GM23338 (cell line): ENCODE measurements around the gene PTCD3.

Experiments used
- CREB1 ChIP-seq: fragments of 250-450 bp; sonication (Bioruptor Pico); IDR thresholded peaks from 2 replicates; pipeline ENCODE4 v1.5.0; 2020; ENCODE audit warnings: low read depth, mild to moderate bottlenecking, moderate library complexity
- CTCF ChIP-seq, 2 experiments: fragments of 200-600 bp in 1 of 2; sonication (generic) in 1 of 2; conservative IDR thresholded peaks; 2 replicates each; pipeline versions ENCODE4 v1.5.1 to v1.6.1; 2016 to 2017; ENCODE audit warnings: antibody characterized with exemption in 2 of 2, low read depth in 2 of 2, mild to moderate bottlenecking in 2 of 2, moderate library complexity in 1 of 2
- ETS1 ChIP-seq: IDR thresholded peaks from 2 replicates; pipeline ENCODE4 v1.6.1; 2016; ENCODE audit warnings: antibody characterized with exemption
- EZH2 ChIP-seq: fragments of 200-600 bp; sonication (generic); IDR thresholded peaks from one replicate; pipeline ENCODE4 v1.8.0; 2017; ENCODE audit warnings: antibody characterized with exemption, mild to moderate bottlenecking, low read depth; ENCODE audit not compliant: unreplicated experiment
- EZH2phosphoT487 ChIP-seq: fragments of 200-600 bp; sonication (generic); IDR thresholded peaks from one replicate; pipeline ENCODE4 v1.8.1; 2018; ENCODE audit warnings: antibody characterized with exemption; ENCODE audit not compliant: unreplicated experiment
- NANOG ChIP-seq: IDR thresholded peaks from 2 replicates; pipeline ENCODE4 v1.6.1; 2016; ENCODE audit warnings: antibody characterized with exemption, borderline replicate concordance
- POLR2AphosphoS5 ChIP-seq: IDR thresholded peaks from 2 replicates; pipeline ENCODE4 v1.6.1; 2016; ENCODE audit warnings: antibody characterized with exemption, low read depth
- REST ChIP-seq: IDR thresholded peaks from one replicate; pipeline ENCODE4 v1.6.1; 2018; ENCODE audit warnings: antibody characterized with exemption; ENCODE audit not compliant: unreplicated experiment
- STAT1 ChIP-seq: IDR thresholded peaks from one replicate; pipeline ENCODE4 v1.6.1; 2016; ENCODE audit warnings: antibody characterized with exemption; ENCODE audit not compliant: unreplicated experiment
- ZNF462 ChIP-seq: fragments of 250-450 bp; sonication (Bioruptor Pico); IDR thresholded peaks from 2 replicates; pipeline ENCODE4 v1.5.0; 2020; ENCODE audit warnings: mild to moderate bottlenecking, moderate library complexity

GRCh38 chr2:86065512-86065911 lies 40.5 kb upstream of the PTCD3 start:
- TF ChIP-seq CTCF (conservative IDR thresholded peaks at IDR 0.05; ENCODE audit: low read depth in 2 of 2) = no peak
- no peak for TF ChIP-seq EZH2phosphoT487
- TF ChIP-seq POLR2AphosphoS5 = no peak
- TF ChIP-seq EZH2 = no peak
- TF ChIP-seq STAT1 = no peak
- TF ChIP-seq REST = no peak
- TF ChIP-seq NANOG = no peak
- TF ChIP-seq ETS1 = no peak
- no peak for TF ChIP-seq CREB1 (CRISPR knock-in tag)
- TF ChIP-seq ZNF462 (CRISPR knock-in tag) = no peak
